Camera-type eye (tissue), 1 donor: ENCODE measurements around the gene CD53. TPM values are rescaled to one million over a fixed set of nuclear protein-coding genes. Genes with fewer than 3 reads are reported as not detected.

ENCODE experiments used
- total RNA-seq: library from RNA; depleted of rRNA; stranded (reverse); fragments of >200 nt; gene quantifications from one replicate; pipeline ENCODE4 v1.2.3, GENCODE V29; 2014

CD53 gene, protein sequence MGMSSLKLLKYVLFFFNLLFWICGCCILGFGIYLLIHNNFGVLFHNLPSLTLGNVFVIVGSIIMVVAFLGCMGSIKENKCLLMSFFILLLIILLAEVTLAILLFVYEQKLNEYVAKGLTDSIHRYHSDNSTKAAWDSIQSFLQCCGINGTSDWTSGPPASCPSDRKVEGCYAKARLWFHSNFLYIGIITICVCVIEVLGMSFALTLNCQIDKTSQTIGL
- total RNA-seq, result 11.1 TPM

DNA sequence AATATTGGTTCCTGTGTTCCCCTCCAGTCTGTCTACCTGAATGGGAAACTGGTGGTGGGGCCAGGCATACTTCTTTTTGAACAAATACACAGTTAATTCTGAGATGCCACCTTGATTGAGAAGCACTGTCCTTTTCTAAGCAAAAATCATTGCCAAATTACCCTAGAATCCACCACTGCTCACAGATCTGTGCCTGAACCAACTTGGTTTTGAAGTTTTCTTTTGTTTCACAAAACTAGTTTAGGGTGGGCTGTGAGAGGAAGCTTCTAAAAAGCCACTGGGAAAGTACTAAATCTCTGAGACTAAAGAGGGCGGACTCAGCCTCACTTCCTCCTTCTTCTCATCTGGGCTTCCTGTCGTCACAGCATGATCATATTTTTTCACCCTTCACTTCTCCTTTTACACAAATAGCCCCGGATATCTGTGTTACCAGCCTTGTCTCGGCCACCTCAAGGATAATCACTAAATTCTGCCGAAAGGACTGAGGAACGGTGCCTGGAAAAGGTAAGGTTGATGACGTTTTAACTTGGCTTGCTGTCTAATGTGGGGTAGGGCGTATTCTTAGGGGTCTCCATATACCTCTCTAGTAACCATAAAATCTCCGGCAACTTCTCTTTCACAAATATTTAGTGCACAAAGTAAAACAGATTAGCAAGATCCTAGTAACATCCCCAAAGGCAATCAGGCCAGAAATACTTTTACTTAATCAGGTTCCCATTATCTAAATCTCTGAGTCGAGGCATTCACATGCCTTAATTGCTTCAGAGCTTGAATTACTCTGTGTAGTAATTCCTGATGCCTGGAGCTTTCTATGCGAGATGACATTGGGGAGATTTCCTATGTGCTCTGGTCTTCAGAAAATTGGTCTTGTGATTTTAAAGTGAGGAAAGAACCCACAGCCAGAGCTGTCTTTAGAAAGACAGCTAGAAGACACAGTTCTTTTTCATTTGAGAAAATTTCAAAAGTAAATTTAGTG lies at the start of gene CD53:
CD53 (plus strand) TSS at position 404 of the 976 bp plus-strand sequence. CDS start 18,261 bp downstream, outside the sequence.

Other genes starting within 250 kb of the CD53 start
- gene KCNA3, start 198.2 kb upstream of the CD53 start, total RNA-seq, result 3.6 TPM
- 15.5 TPM for gene LRIF1, start 90.8 kb downstream of the CD53 start, total RNA-seq